CD4-positive, CD25-positive, alpha-beta regulatory T cell (primary cell): ENCODE data around the gene MACROD2. TPM values are rescaled to one million over a fixed set of nuclear protein-coding genes. Genes with fewer than 3 reads are reported as not detected.
"Not testable (repeated sequence)": the region's sequence is repeated elsewhere in the genome, so short reads cannot be mapped to it uniquely, and the experiment has no call there.

ENCODE experiments used
- ATAC-seq, 2 donors: fragments of 150-1000 bp; cut with Tn5 transposase; one replicate each; pipeline ENCODE4 v1.10.0; 2021; ENCODE audit warnings: low read depth in 2 of 2, moderate number of reproducible peaks in 2 of 2, moderate library complexity in 1 of 2
- DNase-seq, 3 donors: peaks; one replicate each; pipeline versions ENCODE4 v3.0.0 to v3.0.0-alpha.2; 2012 to 2022; ENCODE audit warnings: mixed read lengths in 1 of 3
- H3K27ac ChIP-seq: one replicate; pipeline ENCODE4 v1.7.0; 2013; ENCODE audit warnings: mild to moderate bottlenecking, low read length; ENCODE audit not compliant: insufficient read depth, poor library complexity, severe bottlenecking
- H3K27me3 ChIP-seq: one replicate; pipeline ENCODE4 v1.7.0; 2013; ENCODE audit warnings: low read length; ENCODE audit not compliant: control insufficient read depth, insufficient read depth
- H3K36me3 ChIP-seq: one replicate; pipeline ENCODE4 v1.7.0; 2013; ENCODE audit warnings: mild to moderate bottlenecking, low read length, moderate library complexity; ENCODE audit not compliant: control insufficient read depth, insufficient read depth
- H3K4me1 ChIP-seq: 2 replicates; pipeline ENCODE4 v1.7.0; 2013; ENCODE audit warnings: mild to moderate bottlenecking, low read length; ENCODE audit not compliant: insufficient read depth, control insufficient read depth, poor library complexity, severe bottlenecking
- H3K4me3 ChIP-seq: one replicate; pipeline ENCODE4 v1.7.0; 2013; ENCODE audit warnings: low read depth, mild to moderate bottlenecking, low read length, moderate library complexity
- H3K9me3 ChIP-seq, 2 experiments: 1 replicate in 1 of 2; 2 replicates in 1 of 2; pipeline ENCODE4 v1.7.0; 2013; ENCODE audit warnings: low read length in 2 of 2, mild to moderate bottlenecking in 1 of 2, moderate library complexity in 1 of 2; ENCODE audit not compliant: control insufficient read depth in 2 of 2
- H3K27ac Mint-ChIP-seq, 3 donors: one replicate each; pipeline ENCODE4 v1.8.0; 2020 to 2022; ENCODE audit warnings: mild to moderate bottlenecking in 3 of 3, mixed read lengths in 3 of 3, moderate library complexity in 2 of 3
- H3K27me3 Mint-ChIP-seq: one replicate; pipeline ENCODE4 v1.8.0; 2022; ENCODE audit warnings: mild to moderate bottlenecking, mixed read lengths
- H3K36me3 Mint-ChIP-seq: one replicate; pipeline ENCODE4 v1.8.0; 2020; ENCODE audit warnings: mixed read lengths
- H3K4me1 Mint-ChIP-seq, 4 donors: one replicate each; pipeline ENCODE4 v1.8.0; 2020 to 2022; ENCODE audit warnings: mixed read lengths in 4 of 4, mild to moderate bottlenecking in 1 of 4
- H3K4me3 Mint-ChIP-seq, 4 donors: one replicate each; pipeline ENCODE4 v1.8.0; 2020 to 2022; ENCODE audit warnings: mild to moderate bottlenecking in 4 of 4, mixed read lengths in 4 of 4, moderate library complexity in 3 of 4
- H3K9me3 Mint-ChIP-seq, 7 donors: one replicate each; pipeline ENCODE4 v1.8.0; 2020 to 2022; ENCODE audit warnings: mixed read lengths in 7 of 7, mild to moderate bottlenecking in 3 of 7, moderate library complexity in 2 of 7
- polyA plus RNA-seq, 4 donors: library from polyadenylated mRNA; unstranded; fragments of 300-500 nt; fragmentation: Illumina TruSeq; gene quantifications; one replicate each; pipeline ENCODE4 v1.2.3, GENCODE V29; 2021
- total RNA-seq: library from RNA; stranded (reverse); gene quantifications from one replicate; pipeline ENCODE4 v1.2.3, GENCODE V29; 2022

MACROD2 gene
- total and polyA plus RNA-seq, 5 donors from 2014 or later = 1.4 TPM; not detected in 4

GRCh38 chr20:15196547-15197255 lies 1201.4 kb downstream of the MACROD2 start:
- Histone ChIP-seq H3K36me3 (no peaks in the 10 kb centered on the region), H3K27me3 (no peaks in the 10 kb centered on the region), H3K27ac (no peak overlapping the region), H3K4me3 (no peak overlapping the region), H3K9me3 (peaks cover 0 to 3% of the 10 kb centered on the region in 2 experiments), H3K4me1 (no peaks in the 10 kb centered on the region)
- ATAC-seq (no peak), DNase-seq (no peak)
- Mint-ChIP-seq H3K9me3 (peaks cover 0 to 14% (median 4%) of the 10 kb centered on the region in 7 donors), H3K4me1 (no peaks in the 10 kb centered on the region), H3K4me3 (no peak overlapping the region), H3K27me3 (no peaks in the 10 kb centered on the region), H3K27ac (no peak overlapping the region), H3K36me3 (no peaks in the 10 kb centered on the region)

GRCh38 chr20:15198017-15198416 lies 1202.7 kb downstream of the MACROD2 start:
- peaks cover 0 to 16% (median 5%) of the 10 kb centered on the region in 7 donors for H3K9me3 Mint-ChIP-seq
- H3K4me1 Mint-ChIP-seq, H3K27me3 Mint-ChIP-seq, ATAC-seq, H3K27ac ChIP-seq, H3K27me3 ChIP-seq, H3K4me3 ChIP-seq, H3K36me3 ChIP-seq, H3K4me3 Mint-ChIP-seq, DNase-seq, H3K36me3 Mint-ChIP-seq, H3K27ac Mint-ChIP-seq, H3K9me3 ChIP-seq, H3K4me1 ChIP-seq: not testable (repeated sequence)

GRCh38 chr20:15199698-15200097 lies 1204.4 kb downstream of the MACROD2 start:
- Histone ChIP-seq H3K27ac (no peak overlapping the region), H3K4me1 (no peaks in the 10 kb centered on the region), H3K36me3 (no peaks in the 10 kb centered on the region), H3K27me3 (no peaks in the 10 kb centered on the region), H3K4me3 (no peak overlapping the region), H3K9me3 (peaks cover 0 to 3% of the 10 kb centered on the region in 2 experiments)
- Mint-ChIP-seq H3K27me3 (no peaks in the 10 kb centered on the region), H3K4me3 (no peak overlapping the region), H3K4me1 (no peaks in the 10 kb centered on the region), H3K27ac (no peak overlapping the region), H3K9me3 (peaks cover 0 to 16% (median 4%) of the 10 kb centered on the region in 7 donors), H3K36me3 (no peaks in the 10 kb centered on the region)
- ATAC-seq = no peak
- DNase-seq = no peak

GRCh38 chr20:15200147-15200565 lies 1204.8 kb downstream of the MACROD2 start:
- Mint-ChIP-seq H3K9me3 (peaks cover 0 to 16% (median 4%) of the 10 kb centered on the region in 7 donors), H3K27me3 (no peaks in the 10 kb centered on the region), H3K36me3 (no peaks in the 10 kb centered on the region), H3K4me1 (no peaks in the 10 kb centered on the region), H3K4me3 (no peak overlapping the region), H3K27ac (no peak overlapping the region)
- H3K27ac ChIP-seq = no peak overlapping the region
- H3K9me3 ChIP-seq = peaks cover 0 to 3% of the 10 kb centered on the region in 2 experiments
- ATAC-seq (no peak), DNase-seq (no peak)
- H3K36me3 ChIP-seq = no peaks in the 10 kb centered on the region
- no peaks in the 10 kb centered on the region for H3K4me1 ChIP-seq
- H3K4me3 ChIP-seq = no peak overlapping the region
- no peaks in the 10 kb centered on the region for H3K27me3 ChIP-seq

GRCh38 chr20:15201602-15202001 lies 1206.3 kb downstream of the MACROD2 start:
- Histone ChIP-seq H3K9me3 (peaks cover 0 to 3% of the 10 kb centered on the region in 2 experiments), H3K27me3 (no peaks in the 10 kb centered on the region), H3K36me3 (no peaks in the 10 kb centered on the region), H3K4me1 (no peaks in the 10 kb centered on the region), H3K27ac (no peak overlapping the region), H3K4me3 (no peak overlapping the region)
- no peak for DNase-seq
- Mint-ChIP-seq H3K27ac (no peak overlapping the region), H3K4me1 (no peaks in the 10 kb centered on the region), H3K9me3 (peaks cover 0 to 11% (median 2%) of the 10 kb centered on the region in 7 donors), H3K36me3 (no peaks in the 10 kb centered on the region), H3K27me3 (no peaks in the 10 kb centered on the region), H3K4me3 (no peak overlapping the region)
- ATAC-seq = no peak

- no peak overlapping the region for H3K4me3 ChIP-seq
- Mint-ChIP-seq H3K9me3 (peaks cover 0 to 17% (median 6%) of the 10 kb centered on the region in 7 donors), H3K4me3 (no peak overlapping the region)
Measured at GRCh38 chr20:15204234-15204633, 1208.9 kb downstream of the MACROD2 start.

GRCh38 chr20:15205028-15205427 lies 1209.7 kb downstream of the MACROD2 start:
- Histone ChIP-seq H3K36me3 (no peaks in the 10 kb centered on the region), H3K27me3 (no peaks in the 10 kb centered on the region), H3K4me1 (no peaks in the 10 kb centered on the region), H3K4me3 (no peak overlapping the region), H3K9me3 (no peaks in the 10 kb centered on the region), H3K27ac (no peak overlapping the region)
- Mint-ChIP-seq H3K9me3 (peaks cover 0 to 20% (median 6%) of the 10 kb centered on the region in 7 donors), H3K27ac (no peak overlapping the region), H3K36me3 (no peaks in the 10 kb centered on the region), H3K27me3 (no peaks in the 10 kb centered on the region), H3K4me1 (no peaks in the 10 kb centered on the region), H3K4me3 (no peak overlapping the region)
- DNase-seq (no peak), ATAC-seq (no peak)

More at GRCh38 chr20:15204234-15204633, 1208.9 kb downstream of the MACROD2 start:
- DNase-seq (no peak), ATAC-seq (no peak)
- Histone ChIP-seq H3K27me3 (no peaks in the 10 kb centered on the region), H3K4me1 (no peaks in the 10 kb centered on the region), H3K27ac (no peak overlapping the region), H3K36me3 (no peaks in the 10 kb centered on the region), H3K9me3 (peaks cover 0 to 3% of the 10 kb centered on the region in 2 experiments)
- H3K27me3 Mint-ChIP-seq = no peaks in the 10 kb centered on the region
- H3K4me1 Mint-ChIP-seq = no peaks in the 10 kb centered on the region
- no peak overlapping the region for H3K27ac Mint-ChIP-seq
- no peaks in the 10 kb centered on the region for H3K36me3 Mint-ChIP-seq

GRCh38 chr20:15205719-15206118 lies 1210.4 kb downstream of the MACROD2 start:
- H3K9me3 Mint-ChIP-seq = peaks cover 0 to 24% (median 10%) of the 10 kb centered on the region in 7 donors
- H3K27ac ChIP-seq = no peak overlapping the region
- no peaks in the 10 kb centered on the region for H3K27me3 ChIP-seq
- H3K36me3 ChIP-seq = no peaks in the 10 kb centered on the region
- no peaks in the 10 kb centered on the region for H3K9me3 ChIP-seq
- H3K4me3 ChIP-seq = no peak overlapping the region
- no peak for ATAC-seq
- H3K4me3 Mint-ChIP-seq = no peak overlapping the region
- H3K4me1 ChIP-seq = no peaks in the 10 kb centered on the region
- no peaks in the 10 kb centered on the region for H3K4me1 Mint-ChIP-seq
- DNase-seq = no peak
- H3K27ac Mint-ChIP-seq = no peak overlapping the region
- no peaks in the 10 kb centered on the region for H3K36me3 Mint-ChIP-seq
- H3K27me3 Mint-ChIP-seq = no peaks in the 10 kb centered on the region
